HG02623 (cell line): ENCODE results near the gene MAST1.

Source experiments
- ATAC-seq: cut with Tn5 transposase; IDR thresholded peaks from one replicate; pipeline ENCODE4 v1.9.1; 2021; ENCODE audit warnings: moderate library complexity; ENCODE audit not compliant: unreplicated experiment

MAST1 gene

DNA sequence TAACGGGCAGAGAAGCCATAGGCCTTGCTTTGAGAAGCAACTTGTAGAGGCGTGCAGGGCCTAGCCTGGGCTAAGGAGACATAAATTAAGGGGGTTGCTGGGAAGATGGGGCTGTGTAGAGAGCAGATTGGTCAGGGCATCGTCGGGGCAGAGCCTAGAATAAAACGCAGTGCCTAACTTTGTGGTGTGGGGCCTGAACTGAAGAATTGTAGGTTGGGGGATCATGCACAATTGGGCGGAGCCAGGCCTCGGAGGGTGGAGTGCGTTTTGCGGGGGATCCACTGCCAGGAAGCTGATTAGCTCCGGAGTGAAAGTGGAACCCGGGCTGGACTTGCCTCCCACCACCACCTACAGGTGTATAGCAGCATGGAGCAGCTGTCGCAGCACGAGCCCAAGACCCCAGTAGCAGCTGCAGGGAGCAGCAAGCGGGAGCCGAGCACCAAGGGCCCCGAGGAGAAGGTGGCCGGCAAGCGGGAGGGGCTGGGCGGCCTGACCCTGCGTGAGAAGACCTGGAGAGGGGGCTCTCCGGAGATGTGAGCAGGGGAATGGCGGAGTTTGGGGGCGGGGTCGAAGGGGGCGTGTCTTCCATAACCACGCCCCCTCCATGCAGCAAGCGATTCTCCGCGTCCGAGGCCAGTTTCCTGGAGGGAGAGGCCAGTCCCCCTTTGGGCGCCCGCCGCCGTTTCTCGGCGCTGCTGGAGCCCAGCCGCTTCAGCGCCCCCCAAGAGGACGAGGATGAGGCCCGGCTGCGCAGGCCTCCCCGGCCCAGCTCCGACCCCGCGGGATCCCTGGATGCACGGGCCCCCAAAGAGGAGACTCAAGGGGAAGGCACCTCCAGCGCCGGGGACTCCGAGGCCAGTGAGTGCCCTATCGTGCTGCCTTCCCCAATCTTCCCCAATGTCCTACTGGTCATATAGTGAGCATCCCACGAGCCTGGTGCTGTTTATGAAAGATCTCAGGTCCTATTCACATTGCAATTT, 29.1 kb downstream of the MAST1 start:
- ATAC-seq: no peak

DNA sequence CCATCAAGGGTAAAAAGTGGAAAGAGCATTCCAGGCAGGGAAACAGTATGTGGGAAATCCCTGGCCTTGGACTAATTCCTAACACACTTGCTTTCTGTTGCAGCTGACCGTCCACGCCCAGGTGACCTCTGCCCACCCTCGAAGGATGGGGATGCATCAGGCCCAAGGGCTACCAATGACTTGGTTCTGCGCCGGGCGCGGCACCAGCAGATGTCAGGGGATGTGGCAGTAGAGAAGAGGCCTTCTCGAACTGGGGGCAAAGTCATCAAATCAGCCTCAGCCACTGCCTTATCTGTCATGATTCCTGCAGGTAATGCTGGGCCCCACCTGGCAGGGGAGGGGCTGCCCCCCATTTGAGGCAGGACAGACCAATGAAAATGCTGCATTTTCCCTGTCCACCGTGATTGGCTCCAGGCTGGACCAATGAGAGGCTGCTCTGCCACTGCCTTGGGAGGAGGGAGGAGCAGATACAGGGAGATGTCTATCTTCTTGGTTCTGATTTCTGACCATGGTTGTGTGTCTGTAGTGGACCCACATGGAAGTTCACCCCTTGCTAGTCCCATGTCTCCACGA, 30.3 kb downstream of the MAST1 start:
- ATAC-seq: no peak

GRCh38 chr19:12871681-12872080, 33.4 kb downstream of the MAST1 start:
- ATAC-seq: no peak

GRCh38 chr19:12872255-12872654, 33.9 kb downstream of the MAST1 start:
- ATAC-seq: no peak

DNA sequence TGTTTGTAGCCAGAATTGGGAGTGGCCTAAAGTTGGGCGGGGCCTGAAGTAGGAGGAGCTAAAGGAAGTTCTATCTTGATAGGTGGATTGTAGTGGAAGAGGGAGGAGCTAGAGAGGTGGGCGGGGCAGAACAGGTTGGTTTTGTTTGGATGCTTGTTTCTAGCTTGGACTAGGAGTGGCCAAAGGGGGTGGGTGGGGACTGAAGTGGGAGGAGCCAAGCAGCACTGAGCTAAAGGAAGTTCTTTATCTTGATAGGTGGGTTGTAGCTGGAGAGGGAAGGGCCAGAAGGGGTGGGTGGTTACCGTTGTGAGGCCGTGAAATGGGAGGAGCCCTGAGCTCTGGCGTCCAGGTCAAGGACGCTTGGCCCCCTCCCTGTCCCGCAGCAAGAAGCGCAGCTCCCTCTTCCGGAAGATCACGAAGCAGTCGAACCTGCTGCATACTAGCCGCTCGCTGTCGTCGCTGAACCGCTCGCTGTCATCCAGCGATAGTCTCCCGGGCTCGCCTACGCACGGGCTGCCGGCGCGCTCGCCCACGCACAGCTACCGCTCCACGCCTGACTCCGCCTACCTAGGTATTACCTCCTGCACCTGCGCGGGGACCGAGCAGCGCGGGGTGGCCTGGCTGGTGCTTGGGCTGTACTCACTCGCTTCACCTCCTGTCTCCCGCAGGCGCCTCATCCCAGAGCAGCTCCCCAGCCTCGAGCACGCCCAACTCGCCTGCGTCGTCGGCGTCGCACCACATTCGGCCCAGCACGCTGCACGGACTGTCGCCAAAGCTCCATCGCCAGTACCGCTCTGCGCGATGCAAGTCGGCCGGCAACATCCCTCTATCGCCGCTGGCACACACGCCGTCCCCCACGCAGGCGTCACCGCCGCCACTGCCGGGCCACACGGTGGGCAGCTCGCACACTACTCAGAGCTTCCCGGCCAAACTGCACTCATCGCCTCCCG, 34.9 kb downstream of the MAST1 start:
- no peak for ATAC-seq

DNA sequence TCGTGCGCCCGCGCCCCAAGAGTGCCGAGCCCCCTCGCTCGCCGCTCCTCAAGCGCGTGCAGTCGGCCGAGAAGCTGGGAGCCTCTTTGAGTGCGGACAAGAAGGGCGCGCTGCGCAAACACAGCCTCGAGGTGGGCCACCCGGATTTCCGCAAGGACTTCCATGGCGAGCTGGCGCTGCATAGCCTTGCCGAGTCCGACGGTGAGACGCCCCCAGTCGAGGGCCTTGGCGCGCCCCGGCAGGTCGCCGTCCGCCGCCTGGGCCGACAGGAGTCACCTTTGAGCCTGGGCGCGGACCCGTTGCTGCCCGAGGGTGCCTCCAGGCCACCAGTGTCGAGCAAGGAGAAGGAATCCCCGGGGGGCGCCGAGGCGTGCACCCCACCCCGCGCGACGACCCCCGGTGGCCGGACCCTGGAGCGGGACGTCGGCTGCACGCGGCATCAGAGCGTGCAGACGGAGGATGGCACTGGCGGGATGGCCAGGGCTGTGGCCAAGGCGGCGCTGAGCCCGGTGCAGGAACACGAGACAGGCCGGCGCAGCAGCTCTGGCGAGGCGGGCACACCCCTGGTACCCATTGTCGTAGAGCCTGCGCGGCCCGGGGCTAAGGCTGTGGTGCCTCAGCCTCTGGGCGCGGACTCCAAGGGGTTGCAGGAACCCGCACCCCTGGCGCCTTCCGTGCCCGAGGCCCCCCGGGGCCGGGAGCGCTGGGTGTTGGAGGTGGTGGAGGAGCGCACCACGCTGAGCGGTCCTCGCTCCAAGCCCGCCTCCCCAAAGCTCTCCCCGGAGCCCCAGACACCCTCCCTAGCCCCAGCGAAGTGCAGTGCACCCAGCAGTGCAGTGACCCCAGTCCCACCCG, 35.8 kb downstream of the MAST1 start:
- ATAC-seq: no peak

DNA sequence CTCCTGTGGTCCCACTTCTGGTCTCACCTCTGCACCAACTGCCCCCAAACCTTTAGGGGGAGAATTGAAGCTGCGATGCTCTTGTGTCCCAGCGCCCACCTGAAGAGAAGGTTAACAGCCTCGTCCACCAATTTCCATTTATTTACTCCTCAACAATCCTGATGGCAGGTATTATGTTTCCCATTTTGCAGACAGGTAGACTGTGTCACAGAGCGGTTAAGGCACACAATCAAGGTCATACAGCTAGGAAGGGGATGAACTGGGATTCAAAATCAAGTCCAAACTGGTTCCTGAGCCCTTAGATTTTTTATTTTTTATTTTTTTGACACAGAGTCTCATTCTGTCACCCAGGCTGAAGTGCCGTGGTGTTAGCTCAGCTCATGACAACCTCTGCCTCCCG, 36.8 kb downstream of the MAST1 start:
- ATAC-seq: no peak

- ATAC-seq: peak; percentile 10
Measured at GRCh38 chr19:12880551-12881171, 42.3 kb downstream of the MAST1 start.

DNA sequence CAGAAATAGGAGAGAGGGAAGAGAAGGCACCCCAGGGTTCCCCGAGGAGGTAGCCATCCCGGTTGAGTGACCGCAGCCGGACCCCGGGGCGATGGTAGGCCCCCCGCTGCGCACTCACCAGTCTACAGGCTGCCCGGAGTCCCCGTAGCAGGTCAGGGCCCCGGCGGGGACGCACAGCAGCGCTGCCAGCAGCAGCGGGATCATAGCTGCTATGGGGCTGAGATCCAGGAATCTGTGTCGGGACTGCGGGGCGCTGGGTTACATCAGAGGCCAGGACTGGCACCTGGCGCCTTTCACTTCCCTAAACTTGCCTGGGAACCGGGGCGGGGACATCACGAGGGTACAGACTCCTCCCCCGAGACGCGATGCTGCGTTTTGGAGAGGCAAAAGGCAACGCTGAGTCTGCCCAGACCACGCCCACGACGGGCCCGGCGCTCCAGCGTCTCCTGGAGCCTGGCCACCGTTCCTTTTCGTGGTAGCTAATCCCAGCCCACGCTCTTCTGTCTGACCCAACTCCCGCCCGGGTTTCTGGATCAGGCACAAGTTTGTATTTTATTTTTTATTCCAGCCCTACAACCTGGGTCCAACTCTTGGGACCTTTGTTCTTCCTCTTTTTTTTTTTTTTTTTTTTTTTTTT, 43.0 kb downstream of the MAST1 start, which contains the start of gene DNASE2:
DNASE2 (minus strand) TSS at position 278 of the 637 bp plus-strand sequence; CDS start at position 204, 74 bp downstream.
- peak; percentile 72 for ATAC-seq

DNA sequence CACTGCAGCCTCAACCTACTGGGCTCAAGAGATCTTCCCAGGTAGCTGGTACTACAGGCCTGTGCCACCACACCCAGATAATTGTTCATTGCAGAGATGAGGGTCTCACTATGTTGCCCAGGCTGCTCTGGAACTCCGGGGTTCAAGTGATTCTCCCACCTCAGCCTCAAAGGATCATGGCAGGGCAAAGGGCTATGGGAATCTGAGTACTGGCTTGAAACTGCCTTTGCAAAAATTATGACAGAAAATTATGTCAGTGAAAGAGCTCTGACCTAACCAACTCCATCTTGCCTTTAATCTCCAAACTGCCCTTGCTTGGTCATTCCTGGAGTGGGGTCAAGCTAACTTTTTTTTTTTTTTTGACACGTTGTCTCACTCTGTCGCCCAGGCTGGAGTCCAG, 44.3 kb downstream of the MAST1 start:
- no peak for ATAC-seq

- no peak for ATAC-seq
Measured at GRCh38 chr19:12884202-12884601, 45.9 kb downstream of the MAST1 start.

- ATAC-seq: no peak
Measured at GRCh38 chr19:12884627-12884925, 46.3 kb downstream of the MAST1 start.

DNA sequence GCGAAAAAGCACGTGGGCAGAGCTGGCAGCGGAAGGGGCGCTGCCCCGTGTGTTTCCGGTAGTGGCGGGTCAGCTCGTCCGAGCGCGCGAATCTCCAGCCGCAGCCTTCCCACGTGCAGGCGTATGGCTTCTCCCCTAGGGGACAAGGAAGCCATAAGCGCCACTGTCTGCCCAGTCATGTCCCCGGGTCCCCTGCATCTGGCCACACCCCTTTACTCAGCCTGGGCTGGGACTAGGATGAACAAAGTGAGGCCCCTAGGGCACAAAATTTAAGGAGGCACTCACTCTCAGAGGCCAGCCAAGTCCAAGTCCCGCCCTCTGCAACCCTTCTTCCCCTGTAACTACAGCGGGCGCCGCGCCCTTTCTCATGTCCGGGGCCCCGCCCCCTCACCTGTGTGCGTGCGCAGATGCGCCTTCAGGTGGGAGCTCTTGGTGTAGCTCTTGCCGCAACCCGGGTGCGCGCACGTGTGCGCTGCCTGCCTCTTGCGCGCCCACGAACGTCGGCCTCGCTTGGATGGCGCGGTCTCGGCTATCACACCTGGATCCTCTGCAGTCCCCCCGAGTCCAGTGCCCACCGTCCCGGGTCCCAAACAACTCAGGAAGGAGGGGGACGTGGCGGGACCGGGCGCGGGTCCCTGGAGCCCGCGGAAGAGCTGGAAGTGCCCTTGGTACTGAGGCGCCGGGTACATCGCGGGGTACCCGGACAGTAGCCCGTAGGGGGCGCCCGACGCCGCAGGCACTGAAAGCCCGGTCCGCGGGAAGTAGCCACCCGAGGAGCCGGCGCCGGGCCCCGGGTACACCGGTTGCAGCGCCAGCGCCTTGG, 46.8 kb downstream of the MAST1 start:
- no peak for ATAC-seq

GRCh38 chr19:12885749-12886650, 47.7 kb downstream of the MAST1 start:
- no peak for ATAC-seq

DNA sequence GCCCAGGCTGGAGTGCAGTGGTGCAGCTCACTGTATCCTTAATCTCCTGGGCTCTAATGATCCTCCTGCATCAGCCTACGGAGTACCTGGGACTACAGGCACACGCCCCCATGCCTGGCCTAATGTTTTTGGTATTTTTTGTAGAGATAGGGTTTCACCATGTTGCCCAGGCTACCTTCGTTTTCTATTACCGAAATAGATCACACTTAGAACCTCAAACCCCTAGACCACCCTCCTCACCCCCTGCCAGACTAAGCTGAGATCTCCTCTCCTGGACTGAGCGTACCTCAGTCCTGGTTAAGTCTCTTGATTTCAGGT, 48.3 kb downstream of the MAST1 start:
- no peak for ATAC-seq

DNA sequence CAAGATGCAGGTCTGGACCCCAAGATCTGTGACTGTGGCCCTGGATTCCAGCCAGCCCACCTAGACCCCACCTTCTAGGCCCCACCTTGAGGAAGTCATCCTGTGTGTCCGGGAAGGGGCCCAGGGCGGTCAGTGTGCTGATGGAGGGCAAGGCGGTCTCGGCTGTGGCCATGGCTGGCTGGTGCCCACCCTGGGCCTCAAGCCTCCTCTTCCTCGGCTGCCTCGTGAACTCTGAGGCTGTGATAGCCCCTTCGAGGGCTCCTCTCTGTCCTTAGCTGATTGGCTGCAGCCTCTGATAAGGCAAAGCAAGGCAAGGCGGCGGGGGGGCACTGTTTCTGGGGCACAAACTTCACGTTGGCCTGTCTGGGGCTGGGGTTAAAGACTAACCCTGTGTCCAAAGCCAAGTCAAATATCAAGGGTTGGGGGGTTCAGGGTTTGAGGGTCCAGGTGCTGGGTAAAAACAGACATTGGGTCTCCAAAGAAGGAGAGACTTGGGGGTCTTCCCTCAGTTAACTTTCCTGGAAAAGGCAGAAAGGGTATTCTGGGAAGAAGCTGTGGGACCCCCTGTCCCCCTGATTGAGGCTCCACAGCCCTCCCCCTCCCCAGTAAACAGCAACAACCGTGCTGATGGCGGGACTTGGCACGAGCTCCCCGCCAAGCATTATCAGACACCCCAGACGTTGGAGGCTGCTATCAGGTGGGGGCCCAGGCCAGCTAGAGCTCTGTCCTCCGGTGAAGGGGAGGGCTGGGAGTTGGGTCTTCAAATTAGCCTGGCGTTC, 48.8 kb downstream of the MAST1 start, which contains the start of gene KLF1:
KLF1 (minus strand) TSS at position 233 of the 779 bp plus-strand sequence; CDS start at position 172, 61 bp downstream.
- no peak for ATAC-seq
